HUES64 (cell line): ENCODE results near the gene TIPIN.

ENCODE experiments used
- H3K27ac ChIP-seq: 2 replicates; pipeline ENCODE4 v1.7.0; 2013; ENCODE audit warnings: low read depth, low read length, inconsistent platforms
- H3K27me3 ChIP-seq: 2 replicates; pipeline ENCODE4 v1.6.1; 2013; ENCODE audit warnings: mild to moderate bottlenecking, low read length; ENCODE audit not compliant: insufficient read depth
- H3K36me3 ChIP-seq: 2 replicates; pipeline ENCODE4 v1.6.1; 2013; ENCODE audit warnings: mild to moderate bottlenecking, low read length; ENCODE audit not compliant: insufficient read depth
- H3K4me1 ChIP-seq: 2 replicates; pipeline ENCODE4 v1.6.1; 2013; ENCODE audit warnings: mild to moderate bottlenecking, low read length, moderate library complexity; ENCODE audit not compliant: insufficient read depth
- H3K4me3 ChIP-seq: 2 replicates; pipeline ENCODE4 v1.5.1; 2013; ENCODE audit warnings: mild to moderate bottlenecking, low read length, moderate library complexity
- H3K9ac ChIP-seq: 2 replicates; pipeline ENCODE4 v1.6.1; 2013; ENCODE audit warnings: mild to moderate bottlenecking, low read depth, low read length
- H3K9me3 ChIP-seq: 2 replicates; pipeline ENCODE4 v1.6.1; 2013; ENCODE audit warnings: low read depth, low read length; ENCODE audit not compliant: insufficient read depth
- WGBS: fragments of 150-250, 120-280 bp; methylation state at CpG from one replicate; pipeline ENCODE4 v1.1.7; 2013; ENCODE audit warnings: missing lambda C conversion rate; 5-methylcytosine and 5-hydroxymethylcytosine counted together

TIPIN gene

GRCh38 chr15:66296186-66296585 lies 60.3 kb downstream of the TIPIN start:
- Histone ChIP-seq H3K27me3 (peaks cover 4% of the 10 kb centered on the region; the same call in 1 of the 2 replicates), H3K9me3 (no peaks in the 10 kb centered on the region), H3K27ac (no peak overlapping the region), H3K36me3 (no peaks in the 10 kb centered on the region), H3K9ac (no peak overlapping the region), H3K4me1 (peaks cover 21% of the 10 kb centered on the region), H3K4me3 (no peak overlapping the region)
- WGBS, result 88% methylated on average over 5 of the region's 5 CpGs

GRCh38 chr15:66294932-66295235 lies 61.6 kb downstream of the TIPIN start:
- no peaks in the 10 kb centered on the region for H3K9me3 ChIP-seq
- peak overlapping the region; percentile 55 for H3K4me3 ChIP-seq
- peaks cover 21% of the 10 kb centered on the region for H3K4me1 ChIP-seq
- peaks cover 4% of the 10 kb centered on the region; the same call in 1 of the 2 replicates for H3K27me3 ChIP-seq
- H3K9ac ChIP-seq, result peak overlapping the region; percentile 3; the same call in 1 of the 2 replicates
- no peak overlapping the region for H3K27ac ChIP-seq
- 75% methylated on average over 2 of the region's 3 CpGs for WGBS
- H3K36me3 ChIP-seq, result no peaks in the 10 kb centered on the region

DNA sequence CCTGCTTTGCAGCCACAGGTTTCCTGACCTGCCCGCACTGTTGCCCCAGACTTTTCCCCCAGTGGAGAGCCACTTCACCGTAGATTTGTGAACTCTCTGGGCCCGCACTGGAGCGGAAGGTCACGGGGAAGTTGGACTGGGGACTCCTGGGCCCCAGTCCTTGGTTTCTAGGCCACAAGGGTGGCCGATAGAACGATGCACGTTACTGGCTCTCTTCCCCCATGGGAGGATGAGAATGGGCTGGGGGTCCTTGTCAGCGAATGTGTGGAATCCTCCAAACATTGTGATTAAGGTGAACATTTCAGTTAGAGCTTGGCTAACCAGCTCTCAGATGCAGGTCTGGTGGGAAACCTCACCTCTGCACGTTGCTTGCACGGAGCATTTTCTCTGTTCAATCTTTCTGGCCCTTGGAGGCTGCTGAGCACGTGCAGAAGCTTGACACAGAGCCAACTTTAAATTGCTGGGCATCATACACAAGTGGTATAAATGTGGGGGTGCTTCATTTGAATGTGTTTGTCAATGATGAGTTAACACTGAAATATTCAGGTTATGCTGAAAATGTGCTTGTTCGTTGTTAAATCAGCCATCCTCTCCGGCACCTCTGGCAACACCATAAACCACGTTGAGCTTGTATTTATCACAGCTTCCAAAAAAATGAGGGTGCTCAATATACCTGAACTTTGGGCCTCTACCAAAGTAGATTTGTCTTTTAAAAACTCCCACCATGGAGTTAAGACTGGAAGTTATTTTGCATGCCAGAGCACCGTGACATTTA lies 62.1 kb downstream of the TIPIN start:
- Histone ChIP-seq H3K4me1 (peaks cover 21% of the 10 kb centered on the region), H3K27ac (peak overlapping the region; percentile 56; the same call in 1 of the 2 replicates), H3K9ac (peak overlapping the region; percentile 68), H3K4me3 (peak overlapping the region; percentile 55), H3K27me3 (peaks cover 4% of the 10 kb centered on the region; the same call in 1 of the 2 replicates), H3K36me3 (no peaks in the 10 kb centered on the region), H3K9me3 (no peaks in the 10 kb centered on the region)
- WGBS, result 14% methylated on average over 15 of the region's 16 CpGs

DNA sequence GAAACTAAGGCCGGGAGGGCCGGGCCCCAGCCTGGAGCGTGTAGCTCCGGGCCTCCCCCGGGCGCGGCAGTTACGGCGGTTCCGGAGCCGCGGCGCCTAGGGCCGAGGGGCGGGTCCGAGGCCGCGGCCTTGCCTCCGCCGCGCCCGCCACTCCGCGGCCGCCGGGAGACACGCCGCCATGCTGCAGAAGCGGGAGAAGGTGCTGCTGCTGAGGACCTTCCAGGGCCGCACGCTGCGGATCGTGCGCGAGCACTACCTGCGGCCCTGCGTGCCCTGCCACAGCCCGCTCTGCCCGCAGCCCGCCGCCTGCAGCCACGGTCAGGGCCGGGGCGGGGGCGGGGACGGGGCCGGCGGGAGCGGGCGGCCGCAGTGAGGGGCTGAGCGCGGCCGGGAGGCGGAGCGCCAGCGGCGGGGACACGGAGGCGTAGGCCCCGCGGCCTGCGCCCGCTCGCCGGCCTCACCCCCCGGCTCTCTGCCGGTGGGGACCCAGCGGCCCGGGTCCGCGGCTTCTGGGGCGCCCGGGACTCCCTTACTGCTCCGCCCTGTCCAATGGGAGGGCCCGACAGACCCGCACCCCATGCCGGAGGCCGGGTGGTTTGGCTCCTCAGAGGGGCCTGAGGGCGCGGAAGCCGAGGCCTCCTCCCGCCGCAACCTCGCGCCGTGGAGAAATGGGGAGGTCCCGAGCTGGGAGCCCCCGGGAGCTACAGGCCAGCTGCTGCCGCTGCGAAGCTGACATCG lies 62.9 kb downstream of the TIPIN start, which contains the start of gene DIS3L:
Gene DIS3L (plus strand): TSS at position 150 of the 738 bp plus-strand sequence. CDS start 29 bp downstream, at position 179.
- H3K36me3 ChIP-seq, result no peaks in the 10 kb centered on the region
- WGBS, result under 1% methylated on average over 92 of the region's 92 CpGs
- peak within 1 kb of the TSS; percentile 55 for H3K4me3 ChIP-seq
- peaks cover 21% of the 10 kb centered on the region for H3K4me1 ChIP-seq
- H3K27ac ChIP-seq, result peak within 1 kb of the TSS; percentile 56
- H3K27me3 ChIP-seq, result peaks cover 4% of the 10 kb centered on the region; the same call in 1 of the 2 replicates
- no peaks in the 10 kb centered on the region for H3K9me3 ChIP-seq
- peak within 1 kb of the TSS; percentile 68 for H3K9ac ChIP-seq

GRCh38 chr15:66292571-66293418 lies 63.7 kb downstream of the TIPIN start:
- WGBS, result 45% methylated on average over 22 of the region's 22 CpGs
- H3K4me3 ChIP-seq, result peak overlapping the region; percentile 55

GRCh38 chr15:66291816-66292570 lies 64.5 kb downstream of the TIPIN start:
- Histone ChIP-seq H3K4me1 (peaks cover 25% of the 10 kb centered on the region), H3K27ac (no peak overlapping the region), H3K4me3 (no peak overlapping the region), H3K9me3 (no peaks in the 10 kb centered on the region), H3K36me3 (no peaks in the 10 kb centered on the region), H3K27me3 (peaks cover 4% of the 10 kb centered on the region; the same call in 1 of the 2 replicates), H3K9ac (no peak overlapping the region)
- 80% methylated on average over 6 of the region's 6 CpGs for WGBS

More at GRCh38 chr15:66292571-66293418, 63.7 kb downstream of the TIPIN start:
- no peaks in the 10 kb centered on the region for H3K9me3 ChIP-seq
- peaks cover 21% of the 10 kb centered on the region for H3K4me1 ChIP-seq
- H3K27me3 ChIP-seq, result peaks cover 4% of the 10 kb centered on the region; the same call in 1 of the 2 replicates
- H3K27ac ChIP-seq, result peak overlapping the region; percentile 46
- H3K9ac ChIP-seq, result peak overlapping the region; percentile 68
- H3K36me3 ChIP-seq, result no peaks in the 10 kb centered on the region

DNA sequence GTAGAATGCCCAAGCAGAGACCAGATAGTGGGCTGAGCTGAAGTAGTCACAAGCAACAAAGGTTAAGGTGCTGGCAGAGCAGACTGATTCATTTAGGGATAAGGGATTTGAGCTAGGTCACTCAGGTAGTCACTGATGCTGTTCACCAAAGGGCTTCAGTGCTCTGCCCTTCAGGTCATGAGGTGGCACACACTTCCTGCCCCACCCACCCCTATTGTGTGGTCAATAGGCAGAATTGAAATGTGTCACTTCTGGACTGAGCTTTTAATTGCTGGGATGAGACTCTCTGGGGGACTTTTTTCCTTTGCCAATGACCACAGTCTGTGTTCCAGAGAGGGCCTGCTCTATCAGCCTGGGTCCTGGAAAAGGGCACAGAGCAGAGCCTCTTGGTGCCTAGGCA lies 66.0 kb downstream of the TIPIN start:
- Histone ChIP-seq H3K27me3 (peaks cover 4% of the 10 kb centered on the region; the same call in 1 of the 2 replicates), H3K9me3 (no peaks in the 10 kb centered on the region), H3K9ac (no peak overlapping the region), H3K4me1 (peaks cover 22% of the 10 kb centered on the region), H3K27ac (no peak overlapping the region), H3K36me3 (no peaks in the 10 kb centered on the region), H3K4me3 (no peak overlapping the region)

GRCh38 chr15:66290007-66290406 lies 66.5 kb downstream of the TIPIN start:
- no peaks in the 10 kb centered on the region for H3K36me3 ChIP-seq
- H3K9ac ChIP-seq, result no peak overlapping the region
- H3K27me3 ChIP-seq, result peaks cover 4% of the 10 kb centered on the region; the same call in 1 of the 2 replicates
- no peak overlapping the region for H3K4me3 ChIP-seq
- H3K4me1 ChIP-seq, result peaks cover 17% of the 10 kb centered on the region
- H3K9me3 ChIP-seq, result no peaks in the 10 kb centered on the region
- no peak overlapping the region for H3K27ac ChIP-seq
- 95% methylated on average over 3 of the region's 3 CpGs for WGBS

DNA sequence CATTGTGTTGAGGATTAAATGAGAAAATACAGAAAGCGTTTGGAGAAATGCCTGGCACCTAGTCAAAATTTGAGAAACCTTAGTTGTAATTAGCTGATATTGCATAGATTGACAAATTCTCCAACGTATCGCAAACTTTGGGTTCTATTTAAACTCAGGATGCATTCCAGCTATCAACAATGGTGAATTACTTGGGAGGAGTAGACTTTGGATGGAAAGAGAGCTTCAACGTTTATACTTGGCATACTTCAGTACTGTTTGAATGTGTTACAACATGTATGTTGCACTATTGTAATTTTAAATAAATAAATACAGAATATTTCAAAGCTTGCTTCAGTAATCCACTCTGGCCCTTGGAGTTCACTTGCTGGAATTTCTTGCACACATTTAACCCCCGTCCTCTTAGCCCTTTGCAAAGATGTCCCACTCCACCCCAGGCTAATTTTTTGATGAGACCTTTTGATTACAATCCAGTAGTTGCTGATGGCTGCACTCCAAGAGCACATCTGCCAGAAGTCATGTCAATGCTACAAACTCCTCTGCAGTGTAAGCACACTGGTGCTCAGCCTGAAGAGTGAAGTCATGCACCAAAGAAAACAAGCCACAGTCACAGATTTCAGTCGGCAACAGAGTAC lies 67.8 kb downstream of the TIPIN start:
- Histone ChIP-seq H3K4me3 (no peak overlapping the region), H3K27me3 (peaks cover 4% of the 10 kb centered on the region; the same call in 1 of the 2 replicates), H3K4me1 (peaks cover 8% of the 10 kb centered on the region; the same call in 1 of the 2 replicates), H3K9ac (no peak overlapping the region), H3K36me3 (no peaks in the 10 kb centered on the region), H3K27ac (no peak overlapping the region), H3K9me3 (no peaks in the 10 kb centered on the region)
- 92% methylated on average over 5 of the region's 6 CpGs for WGBS

- peaks cover 8% of the 10 kb centered on the region; the same call in 1 of the 2 replicates for H3K4me1 ChIP-seq
- H3K27me3 ChIP-seq, result peaks cover 4% of the 10 kb centered on the region; the same call in 1 of the 2 replicates
- H3K9ac ChIP-seq, result no peak overlapping the region
- H3K27ac ChIP-seq, result no peak overlapping the region
- H3K36me3 ChIP-seq, result no peaks in the 10 kb centered on the region
- no peak overlapping the region for H3K4me3 ChIP-seq
- no peaks in the 10 kb centered on the region for H3K9me3 ChIP-seq
These were observed 68.4 kb downstream of the TIPIN start for GRCh38 chr15:66288093-66288492.
